ENCODE measurements around the gene SH2D1B.

Gene SH2D1B

GRCh38 chr1:162381941-162382750, 29.8 kb downstream of the SH2D1B start:
- no peak for DNase-seq (ENCODE audit: low spot score)

DNA sequence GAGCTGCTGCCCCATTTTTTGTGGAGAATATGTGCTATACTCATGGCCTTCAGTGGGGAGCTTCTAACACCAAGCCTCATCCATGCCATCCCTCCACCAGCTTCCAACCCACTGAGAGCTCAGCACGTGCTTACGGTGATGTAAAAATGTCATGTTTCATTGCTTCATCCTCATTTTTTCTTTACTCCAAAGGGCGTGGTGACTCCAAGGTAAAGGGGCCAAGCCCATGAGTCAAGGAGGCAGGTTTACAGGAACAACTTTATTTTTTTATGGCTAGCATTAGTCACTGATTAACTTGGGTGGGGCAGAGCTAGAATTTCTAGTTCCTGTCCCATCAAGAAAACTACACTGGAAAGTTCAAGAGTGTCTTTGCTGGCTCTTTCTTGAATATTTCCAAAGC, 30.6 kb downstream of the SH2D1B start, which contains the start of gene C1orf226:
C1orf226 (plus strand) TSS at position 346 of the 400 bp plus-strand sequence. CDS start 174 bp downstream, outside the sequence.
- DNase-seq (ENCODE audit: low spot score): no peak

GRCh38 chr1:162380061-162380846, 31.7 kb downstream of the SH2D1B start:
- no peak for DNase-seq (ENCODE audit: low spot score)

DNA sequence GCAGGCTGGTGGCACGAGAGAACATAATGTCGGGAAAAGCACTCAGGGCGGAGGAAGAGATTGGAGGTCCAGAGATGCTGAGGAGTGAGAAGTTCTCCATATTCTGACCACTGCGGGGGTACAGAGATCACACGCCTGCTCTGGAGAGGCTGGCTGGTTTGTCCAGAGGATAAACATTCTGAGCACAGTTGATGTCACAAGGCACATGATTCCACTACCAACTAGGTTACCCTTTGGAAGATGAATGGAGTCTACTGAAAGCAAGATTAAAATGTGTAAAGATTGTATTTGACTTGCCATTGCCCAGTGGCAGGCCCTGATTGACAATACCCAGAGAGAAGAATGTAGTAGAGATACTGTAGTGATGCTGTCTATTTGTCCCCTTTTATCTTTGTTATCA, 35.2 kb downstream of the SH2D1B start, which contains the start of gene SPATA46:
SPATA46 (minus strand) TSS at position 164 of the 400 bp plus-strand sequence; CDS start at position 100, 64 bp downstream.
- DNase-seq (ENCODE audit: low spot score): no peak

DNA sequence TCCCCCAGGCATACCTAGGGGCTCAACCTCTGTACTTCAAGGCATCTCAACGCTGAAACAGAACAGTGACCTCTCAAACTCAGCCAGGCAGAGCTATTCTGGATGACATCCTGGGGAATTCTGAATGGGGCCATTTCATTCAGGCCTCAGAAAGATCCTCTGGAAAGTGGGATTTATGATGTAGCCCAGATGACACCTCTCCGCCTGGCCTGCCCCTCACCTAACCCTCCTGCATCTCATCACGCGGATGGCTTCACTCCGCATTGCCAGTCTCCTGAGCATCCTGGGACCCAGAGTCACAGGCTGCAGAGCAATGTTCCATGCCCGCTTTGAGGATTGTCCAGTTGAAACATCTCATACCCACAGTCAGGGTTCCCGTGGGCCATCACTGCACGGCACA, 36.5 kb downstream of the SH2D1B start:
- DNase-seq (ENCODE audit: low spot score): no peak

DNA sequence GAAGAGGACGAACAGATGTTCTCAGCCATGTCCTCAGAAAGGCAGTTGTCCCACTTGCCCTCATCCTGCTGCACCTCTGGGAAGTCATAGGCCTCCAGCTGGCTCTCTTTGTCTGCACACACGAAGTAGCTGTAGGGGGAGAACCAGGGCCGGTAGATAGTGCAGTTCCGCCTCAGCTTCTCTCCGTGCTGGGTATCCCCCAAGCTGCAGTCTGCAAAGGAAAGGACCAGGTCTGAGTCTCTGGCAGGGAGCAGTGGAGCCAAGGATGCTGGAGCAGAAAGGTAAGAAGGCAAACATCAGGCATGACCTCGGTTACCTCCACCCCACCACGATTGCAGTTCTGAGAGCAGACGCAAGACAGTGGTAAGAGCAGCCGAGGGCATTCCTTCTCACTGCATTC, 37.5 kb downstream of the SH2D1B start:
- DNase-seq (ENCODE audit: low spot score): no peak

- no peak for DNase-seq (ENCODE audit: low spot score)
Observed at GRCh38 chr1:162373541-162374260, 38.2 kb downstream of the SH2D1B start.

DNA sequence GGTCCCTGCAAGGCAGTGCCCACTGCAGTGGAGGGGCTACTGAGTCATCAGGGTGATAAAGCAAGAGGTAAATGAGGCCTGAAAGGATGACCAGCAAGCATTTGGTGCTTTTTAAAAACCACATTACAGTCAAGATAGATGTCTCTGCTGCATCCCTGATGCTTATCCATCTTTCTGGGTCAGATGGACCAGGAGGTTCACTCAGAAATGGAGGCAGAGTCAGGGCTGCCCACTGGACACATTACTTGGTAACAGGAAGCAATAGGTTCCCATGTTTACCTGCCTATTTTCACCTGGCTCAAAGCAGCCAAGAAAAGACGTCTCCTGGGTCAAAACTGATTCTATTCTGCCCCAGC, 38.9 kb downstream of the SH2D1B start:
- DNase-seq (ENCODE audit: low spot score): no peak

GRCh38 chr1:162372159-162373071, 39.5 kb downstream of the SH2D1B start:
- no peak for DNase-seq (ENCODE audit: low spot score)

DNA sequence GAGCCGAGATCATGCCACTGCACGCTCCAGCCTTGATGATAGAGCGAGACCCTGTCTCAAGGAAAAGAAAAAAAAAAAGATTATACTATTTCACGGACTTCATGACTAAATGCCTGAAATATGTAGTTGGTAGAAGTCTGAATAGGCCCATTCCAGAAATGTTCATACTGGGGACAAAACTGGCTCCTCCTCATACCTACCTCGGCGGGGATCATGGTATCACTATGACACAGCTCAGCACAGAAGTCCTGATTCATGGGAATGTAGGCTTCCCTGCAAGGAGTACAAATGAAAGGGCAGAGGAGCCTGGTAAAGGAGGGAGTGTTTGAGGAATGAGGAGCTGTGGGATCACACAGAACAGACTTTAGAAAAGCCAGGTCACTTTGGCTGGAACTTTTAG, 40.3 kb downstream of the SH2D1B start:
- no peak for DNase-seq (ENCODE audit: low spot score)

GRCh38 chr1:162370721-162371120, 41.2 kb downstream of the SH2D1B start:
- no peak for DNase-seq (ENCODE audit: low spot score)

- no peak for DNase-seq (ENCODE audit: low spot score)
Observed at GRCh38 chr1:162370161-162370560, 41.8 kb downstream of the SH2D1B start.

- no peak for DNase-seq (ENCODE audit: low spot score)
Observed at GRCh38 chr1:162369571-162369970, 42.4 kb downstream of the SH2D1B start.

DNA sequence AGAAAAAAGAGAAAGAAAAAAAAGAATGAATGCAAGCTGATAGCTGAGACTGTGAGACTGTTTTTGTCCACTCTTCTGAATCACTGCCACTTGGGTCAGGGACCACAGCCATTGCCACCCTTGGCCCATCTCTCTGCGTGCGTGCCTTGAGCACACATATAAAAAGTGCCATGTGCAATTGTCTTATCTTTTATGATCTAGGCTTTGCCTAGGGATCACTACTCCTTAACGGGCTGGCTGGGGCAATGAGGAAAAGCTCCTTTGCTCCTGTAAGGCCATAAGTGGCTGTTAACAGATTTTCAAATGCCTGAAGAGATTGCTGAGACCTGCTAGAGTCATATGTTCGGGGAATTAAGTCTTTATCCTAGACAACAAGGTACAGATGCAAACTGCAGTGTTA, 43.5 kb downstream of the SH2D1B start:
- no peak for DNase-seq (ENCODE audit: low spot score)

DNA sequence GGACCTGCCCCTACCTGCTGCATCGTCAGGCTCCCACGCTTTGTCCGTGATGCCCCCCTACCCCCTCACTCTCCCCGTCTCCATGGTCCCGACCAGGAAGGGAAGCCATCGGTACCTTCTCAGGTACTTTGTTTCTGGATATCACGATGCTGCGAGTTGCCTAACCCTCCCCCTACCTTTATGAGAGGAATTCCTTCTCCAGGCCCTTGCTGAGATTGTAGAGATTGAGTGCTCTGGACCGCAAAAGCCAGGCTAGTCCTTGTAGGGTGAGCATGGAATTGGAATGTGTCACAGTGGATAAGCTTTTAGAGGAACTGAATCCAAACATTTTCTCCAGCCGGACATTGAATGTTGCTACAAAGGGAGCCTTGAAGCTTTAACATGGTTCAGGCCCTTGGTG, 44.2 kb downstream of the SH2D1B start:
- DNase-seq (ENCODE audit: low spot score): no peak

GRCh38 chr1:162367073-162367472, 44.9 kb downstream of the SH2D1B start:
- DNase-seq (ENCODE audit: low spot score): no peak

- no peak for DNase-seq (ENCODE audit: low spot score)
Observed at GRCh38 chr1:162366671-162367070, 45.3 kb downstream of the SH2D1B start.

DNA sequence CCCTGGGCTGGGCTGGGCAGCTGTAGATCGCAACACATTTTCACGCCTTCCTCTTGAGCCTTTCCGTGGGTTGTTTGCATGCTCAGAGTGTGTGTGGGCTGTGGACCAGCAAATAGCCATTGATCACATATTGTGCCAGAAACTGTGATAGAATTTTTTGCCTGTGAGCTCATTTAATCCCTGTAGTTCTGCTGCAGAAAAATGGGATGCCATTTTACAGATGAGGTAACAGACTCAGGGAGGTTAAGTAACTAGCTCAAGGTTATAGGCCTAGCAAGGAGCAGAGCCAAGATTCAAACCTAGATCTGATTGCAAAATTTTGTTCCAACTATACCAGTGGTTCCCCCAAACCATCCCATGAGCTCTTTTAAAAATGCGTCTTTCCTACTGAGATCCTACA, 45.8 kb downstream of the SH2D1B start:
- no peak for DNase-seq (ENCODE audit: low spot score)

GRCh38 chr1:162365284-162366020, 46.5 kb downstream of the SH2D1B start:
- DNase-seq (ENCODE audit: low spot score): no peak

DNA sequence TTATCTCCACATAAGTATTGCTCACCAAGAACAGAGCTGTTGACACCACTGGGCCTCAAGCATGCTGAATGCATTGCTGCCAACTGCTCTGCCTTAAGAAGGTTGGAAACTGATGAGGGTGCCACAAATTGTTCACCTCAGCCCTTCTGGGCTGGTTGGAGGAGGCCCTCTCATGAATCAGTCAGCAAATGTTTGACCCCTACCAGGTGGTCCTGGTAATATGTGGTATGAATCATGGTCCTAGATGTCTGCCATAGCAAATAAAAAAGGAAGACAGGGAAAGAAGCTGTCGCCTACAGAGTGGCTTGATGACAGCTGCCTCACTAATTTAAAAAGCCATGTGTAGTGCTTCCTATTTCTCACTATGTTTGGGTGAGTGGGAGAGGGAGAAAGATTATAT, 47.4 kb downstream of the SH2D1B start:
- no peak for DNase-seq (ENCODE audit: low spot score)

DNA sequence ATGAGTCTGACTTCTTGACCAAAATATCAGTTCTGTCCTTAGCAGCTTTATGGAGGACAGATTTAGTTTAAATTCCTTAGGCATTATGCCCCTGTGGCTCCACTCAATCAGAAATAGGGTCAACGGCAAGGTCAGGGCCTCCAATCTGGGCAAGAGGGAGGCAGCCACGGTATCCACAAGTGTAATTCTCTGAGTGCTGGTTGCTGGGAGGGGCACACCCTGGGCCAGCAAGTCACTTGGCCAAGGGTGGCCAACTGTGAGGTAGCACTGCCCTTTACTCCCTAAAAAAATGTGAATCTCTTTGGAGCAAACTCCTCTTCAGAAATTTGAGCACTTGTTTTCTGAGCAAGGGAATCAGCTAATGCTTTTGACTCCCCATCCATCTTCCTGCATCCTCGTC, 48.1 kb downstream of the SH2D1B start:
- DNase-seq (ENCODE audit: low spot score): no peak

All from globus pallidus (tissue), 1 donor.